Activated CD8-positive, alpha-beta memory T cell treated with anti-CD3 and anti-CD28 coated beads for 36 hours (primary cell): Measurements from ENCODE around the gene KCNJ10. TPM values are rescaled to one million over a fixed set of nuclear protein-coding genes. Genes with fewer than 3 reads are reported as not detected.

Experiments
- CTCF ChIA-PET: fragments of 350-600 bp; sonication (Branson Sonifier 250); formaldehyde crosslinking; loops from one replicate; lab custom pipeline; 2021; ENCODE audit warnings: antibody characterized with exemption; lab: Charles Lee
- POLR2A ChIA-PET: fragments of 350-600 bp; sonication (Branson Sonifier 250); formaldehyde crosslinking; loops from one replicate; lab custom pipeline; 2021; ENCODE audit warnings: antibody characterized with exemption; lab: Charles Lee
- total RNA-seq, 2 experiments: library from RNA; stranded (reverse); gene quantifications; one replicate each; pipeline ENCODE4 v1.2.3, GENCODE V29; 2021

The KCNJ10 gene
- total RNA-seq, 2 experiments from 2014 or later, result not detected

- ChIA-PET POLR2A (no interaction called here), CTCF (interaction anchor here (0.7 kb wide), 1 partner anchor 9 kb away, joined by 3 read pairs; no protein-coding TSS in a partner anchor)
Measured at GRCh38 chr1:160091666-160092223, 21.8 kb upstream of the KCNJ10 start.

DNA sequence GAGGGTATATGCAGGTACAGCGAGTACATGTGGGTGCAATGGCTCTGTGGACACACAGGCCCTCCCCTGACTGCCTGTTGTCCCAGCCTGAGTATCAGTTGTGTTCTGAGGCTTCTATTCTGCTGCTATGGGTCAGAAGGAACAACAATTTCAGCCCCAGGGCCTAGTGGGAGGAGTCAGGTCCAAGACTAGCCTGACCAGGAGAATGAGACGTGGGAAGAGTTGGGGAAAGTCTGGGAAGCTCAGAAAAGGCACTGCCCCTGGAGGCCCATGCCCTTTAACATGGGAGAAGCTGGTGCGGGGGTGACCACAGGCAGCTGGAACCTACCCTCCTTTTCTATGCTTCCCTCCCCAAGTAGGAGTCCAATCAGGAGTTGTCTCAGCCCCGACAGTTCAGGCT is 20.8 kb upstream of the KCNJ10 start:
- CTCF ChIA-PET, result interaction anchor here (0.9 kb wide), 1 partner anchor 12 kb away, joined by 3 read pairs; no protein-coding TSS in a partner anchor
- POLR2A ChIA-PET, result no interaction called here

- ChIA-PET CTCF (interaction anchor here (0.9 kb wide), 1 partner anchor 11 kb away, joined by 3 read pairs; no protein-coding TSS in a partner anchor), POLR2A (no interaction called here)
Measured at GRCh38 chr1:160089883-160090282, 19.9 kb upstream of the KCNJ10 start.

DNA sequence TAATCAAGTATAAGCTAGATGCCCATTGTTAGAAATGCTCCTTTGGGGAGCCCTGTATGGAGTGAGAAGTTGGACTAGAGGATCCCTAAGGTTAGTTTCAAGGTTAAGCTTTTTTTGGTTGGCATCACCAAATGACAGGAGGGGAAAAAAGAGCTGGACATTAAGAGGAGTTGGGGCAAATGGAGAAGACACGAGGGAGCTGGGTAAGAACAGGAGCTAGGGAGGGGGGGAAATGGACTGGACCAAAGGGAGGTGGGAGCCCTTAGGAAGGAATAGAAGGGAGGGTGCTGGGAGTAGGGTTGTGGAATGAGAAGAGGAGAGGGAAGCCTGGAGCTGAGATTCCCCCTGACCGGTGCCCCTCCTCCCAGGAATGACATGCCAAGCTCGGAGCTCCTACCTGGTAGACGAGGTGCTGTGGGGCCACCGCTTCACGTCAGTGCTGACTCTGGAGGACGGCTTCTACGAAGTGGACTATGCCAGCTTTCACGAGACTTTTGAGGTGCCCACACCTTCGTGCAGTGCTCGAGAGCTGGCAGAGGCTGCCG is 17.2 kb upstream of the KCNJ10 start:
- ChIA-PET POLR2A (no interaction called here), CTCF (interaction anchor here (1.1 to 3.6 kb wide), 7 partner anchors 9 to 85 kb away, joined by 3 to 37 read pairs (median 4); partner anchors contain the start of gene IGSF8)

DNA sequence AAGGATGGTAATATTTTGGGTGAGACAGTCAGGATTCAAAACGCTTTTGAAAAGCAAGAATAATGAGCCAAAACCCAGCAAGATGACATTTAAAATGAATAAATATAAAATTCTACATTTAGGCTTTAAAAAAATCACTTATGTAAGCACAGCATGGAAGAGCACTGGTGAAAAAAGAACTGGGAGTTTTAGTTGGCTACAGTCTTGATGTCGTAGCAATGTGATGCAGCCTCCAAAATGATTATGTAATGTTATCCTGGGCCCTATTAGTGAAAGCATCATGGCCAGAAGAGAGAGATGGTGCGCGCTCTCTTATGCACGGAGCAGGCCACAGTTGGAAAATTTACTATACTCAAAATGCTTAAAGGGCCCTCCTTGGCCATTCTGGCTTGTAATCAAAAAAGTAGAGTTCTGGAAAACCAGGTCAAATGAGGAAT is 16.5 kb upstream of the KCNJ10 start:
- ChIA-PET POLR2A (no interaction called here), CTCF (interaction anchor here (1.1 to 3.6 kb wide), 14 partner anchors 7 to 205 kb away, joined by 3 to 37 read pairs (median 5); partner anchors contain the start of gene IGSF8)

DNA sequence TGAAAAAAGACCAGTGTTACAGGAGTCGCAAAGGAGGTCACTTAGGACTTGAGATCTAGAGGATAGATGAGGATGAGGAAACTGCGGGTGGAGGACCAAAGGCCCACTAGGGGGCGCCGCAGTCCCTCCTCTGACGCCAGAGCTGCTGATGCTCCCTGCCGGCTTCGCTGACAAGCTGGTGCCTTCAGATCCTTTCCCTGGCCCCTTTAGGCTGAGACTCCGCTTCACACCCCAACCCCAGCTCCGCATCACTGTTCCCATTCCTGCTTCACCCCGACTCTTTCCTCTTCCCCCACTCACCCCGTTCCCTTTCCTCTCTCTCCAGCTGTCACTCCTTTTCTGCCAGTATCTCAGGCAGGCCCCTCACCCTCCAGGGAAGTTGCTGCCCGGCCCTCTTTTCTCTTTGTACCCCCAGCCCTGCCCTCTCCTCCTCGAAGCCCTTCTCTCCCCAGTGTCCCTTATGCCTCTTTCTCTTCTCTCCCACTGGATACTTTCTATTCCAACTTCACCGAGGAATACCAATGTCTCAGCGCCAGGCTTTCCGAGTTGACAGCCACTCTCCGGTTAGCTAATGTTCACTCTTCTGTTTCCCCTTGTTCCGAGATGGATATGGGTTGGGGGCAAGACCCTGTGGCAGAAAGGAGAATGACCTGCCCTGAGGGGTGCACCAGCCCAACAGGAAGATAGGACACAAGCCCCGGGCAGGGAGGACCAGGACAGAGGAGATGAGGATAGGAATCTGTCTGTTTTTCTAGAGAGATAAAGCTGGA is 15.9 kb upstream of the KCNJ10 start:
- POLR2A ChIA-PET, result no interaction called here
- CTCF ChIA-PET, result interaction anchor here (0.7 to 3.6 kb wide), 27 partner anchors 8 to 266 kb away, joined by 3 to 37 read pairs (median 4); partner anchors contain the start of gene IGSF8

DNA sequence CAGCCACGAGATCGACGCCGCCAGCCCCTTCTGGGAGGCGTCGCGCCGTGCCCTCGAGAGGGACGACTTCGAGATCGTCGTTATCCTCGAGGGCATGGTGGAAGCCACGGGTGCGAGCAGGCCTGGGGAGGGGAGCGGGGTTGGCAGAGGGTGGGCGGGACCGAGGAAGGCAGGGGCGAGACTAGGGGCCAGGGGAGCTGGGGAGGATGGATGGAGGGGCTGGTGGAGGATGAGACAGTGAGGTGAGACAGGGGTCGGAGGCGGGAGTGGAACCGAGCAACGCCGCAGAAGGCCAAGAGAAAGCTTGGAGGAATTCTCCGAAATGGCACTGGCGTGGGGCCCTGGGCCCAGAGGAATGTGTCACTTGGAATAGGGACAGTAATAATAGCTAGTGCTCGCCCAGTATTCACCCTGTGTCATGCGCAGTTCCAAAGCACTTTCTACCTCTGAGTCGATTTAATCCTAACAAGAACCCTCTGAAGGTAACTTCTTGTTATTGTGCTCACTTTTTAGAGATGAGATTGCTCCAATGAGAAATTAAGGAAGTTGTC is 14.9 kb upstream of the KCNJ10 start:
- ChIA-PET POLR2A (no interaction called here), CTCF (interaction anchor here (1.0 to 3.6 kb wide), 19 partner anchors 8 to 267 kb away, joined by 3 to 37 read pairs (median 5); partner anchors contain the start of gene IGSF8)

DNA sequence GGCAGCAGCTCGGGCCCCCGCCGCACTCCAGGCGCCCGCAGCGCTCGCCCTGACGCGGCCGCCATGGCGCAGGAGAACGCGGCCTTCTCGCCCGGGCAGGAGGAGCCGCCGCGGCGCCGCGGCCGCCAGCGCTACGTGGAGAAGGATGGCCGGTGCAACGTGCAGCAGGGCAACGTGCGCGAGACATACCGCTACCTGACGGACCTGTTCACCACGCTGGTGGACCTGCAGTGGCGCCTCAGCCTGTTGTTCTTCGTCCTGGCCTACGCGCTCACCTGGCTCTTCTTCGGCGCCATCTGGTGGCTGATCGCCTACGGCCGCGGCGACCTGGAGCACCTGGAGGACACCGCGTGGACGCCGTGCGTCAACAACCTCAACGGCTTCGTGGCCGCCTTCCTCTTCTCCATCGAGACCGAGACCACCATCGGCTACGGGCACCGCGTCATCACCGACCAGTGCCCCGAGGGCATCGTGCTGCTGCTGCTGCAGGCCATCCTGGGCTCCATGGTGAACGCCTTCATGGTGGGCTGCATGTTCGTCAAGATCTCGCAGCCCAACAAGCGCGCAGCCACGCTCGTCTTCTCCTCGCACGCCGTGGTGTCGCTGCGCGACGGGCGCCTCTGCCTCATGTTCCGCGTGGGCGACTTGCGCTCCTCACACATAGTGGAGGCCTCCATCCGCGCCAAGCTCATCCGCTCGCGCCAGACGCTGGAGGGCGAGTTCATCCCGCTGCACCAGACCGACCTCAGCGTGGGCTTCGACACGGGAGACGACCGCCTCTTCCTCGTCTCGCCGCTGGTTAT is 14.2 kb upstream of the KCNJ10 start:
- CTCF ChIA-PET, result interaction anchor here (0.9 to 3.6 kb wide), 7 partner anchors 13 to 155 kb away, joined by 3 to 37 read pairs (median 15); partner anchors contain the start of gene IGSF8
- POLR2A ChIA-PET, result no interaction called here

- ChIA-PET CTCF (interaction anchor here (0.9 kb wide), 1 partner anchor 15 kb away, joined by 3 read pairs; no protein-coding TSS in a partner anchor), POLR2A (no interaction called here)
Measured at GRCh38 chr1:160082926-160083325, 13.0 kb upstream of the KCNJ10 start.

DNA sequence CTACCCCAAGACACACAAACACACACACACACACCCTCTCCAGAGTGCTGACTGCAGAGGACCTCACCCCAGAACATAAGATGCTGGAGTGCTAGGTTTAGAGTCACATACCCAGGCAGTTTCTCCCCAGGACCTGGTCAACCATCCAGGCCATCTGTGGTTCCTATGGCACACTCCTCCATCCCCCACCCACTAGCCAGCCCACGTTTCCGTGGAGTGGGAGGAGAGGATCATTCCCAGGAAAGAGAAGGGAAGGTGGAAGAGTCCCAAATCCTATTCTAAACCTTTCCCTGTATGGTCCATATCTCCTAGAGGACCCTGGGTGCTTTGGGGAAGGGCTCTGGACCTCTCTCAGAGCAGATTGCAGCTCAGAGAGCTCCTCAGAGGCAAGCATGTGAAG is 12.5 kb upstream of the KCNJ10 start:
- CTCF ChIA-PET, result interaction anchor here (7.0 kb wide), 1 partner anchor 37 kb away, joined by 56 read pairs; no protein-coding TSS in a partner anchor
- POLR2A ChIA-PET, result no interaction called here

DNA sequence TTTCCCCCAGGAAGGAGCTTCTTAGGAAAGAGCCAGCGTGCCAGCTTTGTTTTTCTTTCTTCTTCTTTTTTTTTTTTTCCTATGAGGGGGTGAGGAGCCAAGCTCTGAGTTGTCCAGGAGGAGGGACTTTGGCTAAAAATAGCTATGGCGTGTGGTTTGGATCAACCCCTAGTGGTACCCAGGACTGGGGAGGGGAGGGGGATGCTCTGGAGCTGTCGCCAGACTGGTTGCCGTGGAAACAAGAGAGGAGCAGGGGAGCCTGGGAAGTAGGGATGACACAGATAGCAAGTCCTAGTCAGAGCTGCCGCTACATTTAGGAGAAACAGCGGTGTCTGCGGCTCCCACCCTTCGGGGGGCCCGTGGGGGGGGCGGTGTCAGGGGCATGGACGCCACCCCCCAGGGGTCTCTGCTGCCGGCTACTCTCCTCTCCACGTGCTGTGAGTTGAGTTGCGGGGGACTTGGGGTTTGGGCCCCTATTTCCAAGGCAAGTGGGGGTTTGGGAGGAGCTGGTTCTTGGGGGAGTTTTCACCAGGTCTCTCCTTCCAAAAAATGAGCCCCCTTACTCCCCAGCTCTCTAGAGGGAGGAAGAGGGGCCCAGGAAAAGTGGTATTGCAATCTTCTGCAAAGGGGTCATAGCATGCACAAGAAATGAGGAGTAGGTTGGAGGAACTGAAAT is 11.4 kb upstream of the KCNJ10 start, which contains the start of gene KCNJ9:
KCNJ9 (plus strand) TSS at position 278 of the 676 bp plus-strand sequence. CDS start 2,493 bp downstream, outside the sequence.
- ChIA-PET POLR2A (no interaction called here), CTCF (interaction anchor here (0.7 to 7.0 kb wide), 4 partner anchors 29 to 49 kb away, joined by 3 to 56 read pairs (median 3); partner anchors contain the start of gene PIGM)

DNA sequence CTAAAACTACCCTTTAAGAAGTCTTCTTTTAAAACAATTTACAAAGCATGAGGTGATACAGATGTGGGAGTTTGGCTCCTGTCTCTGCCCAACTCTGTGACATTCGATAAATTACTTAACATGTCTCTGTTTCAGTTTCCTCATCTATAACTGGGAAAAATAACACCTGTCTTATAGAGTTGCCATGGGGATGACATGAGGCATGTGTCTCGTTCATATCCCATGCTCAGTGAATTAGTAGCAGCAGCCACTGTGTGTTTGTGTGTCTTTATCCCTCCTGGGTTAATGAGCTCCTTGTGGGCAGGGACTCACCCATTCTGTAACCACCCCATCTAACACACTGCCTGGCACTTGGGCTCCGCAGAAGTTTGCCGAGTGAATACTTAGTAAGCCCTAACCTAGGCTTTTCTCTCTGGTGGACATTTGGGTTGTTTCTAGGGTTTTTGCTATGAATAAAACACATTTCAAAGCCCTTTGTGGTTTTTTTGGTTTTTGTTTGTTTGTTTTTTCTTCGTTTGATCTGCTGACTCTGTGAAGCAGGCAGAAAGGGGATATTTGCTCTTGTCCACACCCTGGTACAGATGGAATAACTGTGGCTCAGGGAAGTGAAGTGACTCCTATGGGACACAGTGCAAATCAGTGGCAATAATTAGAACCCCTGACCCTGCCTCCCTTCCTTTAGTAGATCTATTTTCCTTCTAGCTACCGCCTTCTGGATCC is 10.6 kb upstream of the KCNJ10 start:
- POLR2A ChIA-PET, result no interaction called here
- CTCF ChIA-PET, result interaction anchor here (0.6 to 7.0 kb wide), 3 partner anchors 35 to 308 kb away, joined by 3 to 56 read pairs (median 3); partner anchors contain the start of gene PIGM

DNA sequence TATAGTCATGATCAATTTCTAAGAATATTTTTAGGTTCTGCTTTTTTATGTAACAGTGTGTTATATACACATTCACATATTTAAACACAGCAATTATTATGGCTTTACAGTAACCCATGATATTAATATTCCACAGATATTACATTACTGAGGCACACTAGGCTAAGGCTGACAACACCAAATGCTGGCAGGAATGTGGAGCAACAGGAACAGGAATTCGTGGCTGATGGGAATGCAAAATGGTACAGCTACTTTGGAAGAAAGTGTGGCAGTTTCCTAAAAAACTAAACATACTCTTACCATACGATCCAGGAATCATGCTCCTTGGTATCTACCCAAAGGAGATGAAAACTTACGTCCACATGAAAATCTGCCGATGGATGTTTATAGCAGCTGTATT is 9.5 kb upstream of the KCNJ10 start:
- POLR2A ChIA-PET, result no interaction called here
- CTCF ChIA-PET, result interaction anchor here (0.8 to 7.0 kb wide), 8 partner anchors 9 to 188 kb away, joined by 3 to 56 read pairs (median 4); partner anchors contain the start of gene IGSF8

GRCh38 chr1:160078512-160079195 is 8.7 kb upstream of the KCNJ10 start:
- POLR2A ChIA-PET, result no interaction called here
- CTCF ChIA-PET, result interaction anchor here (0.6 to 7.0 kb wide), 18 partner anchors 8 to 301 kb away, joined by 3 to 56 read pairs (median 3); partner anchors contain the start of genes IGSF8 and KCNJ10

DNA sequence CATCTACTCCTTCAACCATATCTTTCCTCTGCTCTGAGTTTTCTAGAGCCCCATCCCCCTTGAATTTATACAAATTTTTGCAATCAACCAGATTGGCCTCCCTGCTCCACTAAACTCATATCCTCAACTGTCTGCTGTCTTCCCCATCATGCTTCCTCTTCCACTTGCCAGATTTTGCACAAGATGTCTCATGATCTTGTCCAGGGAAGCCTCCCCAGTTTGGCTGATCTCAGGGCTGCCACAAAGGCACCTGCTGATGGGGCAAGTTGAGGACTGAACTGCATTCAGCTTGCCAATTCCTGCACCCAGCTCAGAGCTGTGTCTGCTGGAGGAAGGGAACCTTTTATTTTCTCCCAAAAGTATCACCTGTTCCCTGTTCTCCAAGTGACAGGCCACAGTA is 7.5 kb upstream of the KCNJ10 start:
- CTCF ChIA-PET, result interaction anchor here (1.1 to 7.0 kb wide), 6 partner anchors 8 to 32 kb away, joined by 3 to 56 read pairs (median 13); partner anchors contain the start of genes IGSF8 and KCNJ10
- POLR2A ChIA-PET, result interaction anchor here (0.6 kb wide), 1 partner anchor 14 kb away, joined by 4 read pairs; no protein-coding TSS in a partner anchor

DNA sequence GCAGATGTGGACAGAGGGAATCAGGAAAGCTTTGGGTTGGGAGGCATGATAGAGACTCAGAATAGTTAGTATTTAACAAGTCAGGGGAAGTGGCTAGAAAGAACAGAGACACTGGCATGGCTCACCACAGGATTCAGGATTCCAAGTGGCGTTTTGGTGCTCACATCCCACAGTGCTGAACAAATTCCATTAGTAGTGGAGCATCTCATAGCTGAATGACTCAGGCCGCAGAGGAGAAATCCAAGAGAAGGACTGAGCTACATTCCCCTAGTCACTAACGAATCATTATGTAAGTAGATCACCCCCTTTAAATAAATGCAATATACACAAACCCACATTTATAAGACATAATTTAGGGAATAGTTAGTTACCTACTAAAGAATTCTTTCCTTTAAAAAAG is 6.3 kb upstream of the KCNJ10 start:
- CTCF ChIA-PET, result interaction anchor here (1.1 to 7.0 kb wide), 2 partner anchors 9 to 30 kb away, joined by 3 to 56 read pairs; no protein-coding TSS in a partner anchor

More for the DNA sequence above, 6.3 kb upstream of the KCNJ10 start:
- POLR2A ChIA-PET, result no interaction called here
